Activated CD4-positive, alpha-beta T cell treated with anti-CD3 and anti-CD28 coated beads, Interleukin-2, amount 50 U/mL, for 16 hours (primary cell): ENCODE results near the gene AMPD2.
"Not testable (repeated sequence)": the region's sequence is repeated elsewhere in the genome, so short reads cannot be mapped to it uniquely, and the experiment has no call there.

ENCODE experiments used
- DNase-seq: peaks from one replicate; pipeline ENCODE4 v3.0.0-alpha.2; 2020

The AMPD2 gene

DNA sequence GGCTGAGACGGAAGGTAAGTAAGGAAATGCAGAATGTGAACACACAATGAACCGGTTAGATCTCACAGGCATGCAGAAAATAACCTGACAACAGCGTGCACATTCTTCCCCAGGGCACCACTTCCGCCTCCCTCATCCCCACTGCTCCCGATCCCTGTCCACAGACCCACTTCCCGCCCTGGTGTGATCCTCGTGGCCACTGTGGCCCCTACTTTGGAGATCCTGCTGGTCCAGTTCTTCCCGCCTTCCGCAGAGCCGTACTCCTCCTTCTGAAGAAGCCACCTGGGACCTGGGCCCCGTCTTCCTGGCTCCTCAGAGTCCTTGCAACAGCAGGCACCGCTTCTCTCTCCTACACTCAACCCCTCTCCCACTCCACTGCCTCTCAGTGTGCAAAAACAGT lies 34.9 kb downstream of the AMPD2 start:
- no peak for DNase-seq

DNA sequence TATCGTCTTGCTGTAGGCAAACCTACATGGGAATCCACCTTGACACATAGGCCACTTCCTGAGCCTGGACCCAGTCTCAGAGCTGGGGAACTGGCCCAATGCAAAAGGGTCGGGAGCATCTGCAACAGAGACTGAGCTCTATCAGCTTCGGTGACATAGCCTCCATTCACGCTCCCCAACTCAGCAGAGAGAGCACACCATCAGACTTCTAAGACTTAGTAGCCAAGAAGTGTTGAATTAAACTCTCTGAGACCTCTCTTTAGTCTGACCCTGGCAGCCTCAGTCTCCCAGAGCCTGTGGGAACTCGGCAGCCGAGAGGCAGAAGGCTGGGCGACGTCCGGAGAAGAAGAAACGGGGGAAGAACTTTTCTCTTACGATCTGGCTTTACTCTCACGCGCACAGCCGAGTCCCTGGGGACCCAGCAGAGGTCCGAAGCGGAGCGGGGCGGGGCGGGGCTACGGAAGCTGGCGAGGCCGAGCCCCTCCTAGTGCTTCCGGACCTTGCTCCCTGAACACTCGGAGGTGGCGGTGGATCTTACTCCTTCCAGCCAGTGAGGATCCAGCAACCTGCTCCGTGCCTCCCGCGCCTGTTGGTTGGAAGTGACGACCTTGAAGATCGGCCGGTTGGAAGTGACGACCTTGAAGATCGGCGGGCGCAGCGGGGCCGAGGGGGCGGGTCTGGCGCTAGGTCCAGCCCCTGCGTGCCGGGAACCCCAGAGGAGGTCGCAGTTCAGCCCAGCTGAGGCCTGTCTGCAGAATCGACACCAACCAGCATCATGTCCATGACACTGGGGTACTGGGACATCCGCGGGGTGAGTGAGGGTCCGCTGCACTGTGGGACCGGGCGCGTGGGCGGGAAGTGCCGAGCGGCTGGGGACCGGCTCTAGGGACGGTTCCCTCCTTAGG lies 36.2 kb downstream of the AMPD2 start, which contains the start of gene GSTM4:
Gene GSTM4 (plus strand): TSS at position 485 of the 905 bp plus-strand sequence. CDS start 291 bp downstream, at position 776.
- DNase-seq, result peak; percentile 67

DNA sequence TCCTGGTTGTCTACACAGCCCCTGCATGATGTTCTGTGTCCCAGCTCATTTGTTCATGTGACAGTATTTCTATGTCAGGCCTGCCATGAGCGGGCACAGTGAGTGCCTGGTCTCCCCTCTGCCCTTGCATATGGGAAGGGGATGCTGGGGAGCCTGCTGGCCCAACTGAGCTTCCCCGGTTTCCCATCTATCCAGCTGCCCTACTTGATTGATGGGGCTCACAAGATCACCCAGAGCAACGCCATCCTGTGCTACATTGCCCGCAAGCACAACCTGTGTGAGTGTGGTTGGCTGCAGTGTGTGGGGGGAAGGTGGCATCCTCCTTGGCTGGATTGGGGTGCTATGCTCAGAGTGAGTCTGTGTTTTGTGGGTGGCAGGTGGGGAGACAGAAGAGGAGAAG lies 37.8 kb downstream of the AMPD2 start:
- no peak for DNase-seq

DNA sequence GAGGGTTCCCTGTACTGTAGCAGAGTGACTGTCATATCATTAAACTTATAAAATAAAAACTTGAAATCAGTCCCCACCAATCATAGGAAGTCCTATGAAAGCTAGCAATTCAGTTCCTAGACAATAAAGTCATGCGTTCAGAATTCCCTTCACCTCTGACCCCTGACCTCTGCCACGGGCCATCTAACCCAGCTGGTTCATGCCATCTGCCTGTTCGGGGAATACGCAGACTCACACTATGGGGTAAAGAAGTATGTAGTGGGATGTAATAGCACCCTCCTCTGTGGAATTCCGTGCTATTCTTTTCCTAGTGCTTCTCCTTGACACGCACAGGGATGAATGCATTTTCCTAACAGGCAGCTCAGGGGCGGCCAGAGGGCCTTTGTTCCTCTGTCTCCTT lies 38.3 kb downstream of the AMPD2 start:
- no peak for DNase-seq

DNA sequence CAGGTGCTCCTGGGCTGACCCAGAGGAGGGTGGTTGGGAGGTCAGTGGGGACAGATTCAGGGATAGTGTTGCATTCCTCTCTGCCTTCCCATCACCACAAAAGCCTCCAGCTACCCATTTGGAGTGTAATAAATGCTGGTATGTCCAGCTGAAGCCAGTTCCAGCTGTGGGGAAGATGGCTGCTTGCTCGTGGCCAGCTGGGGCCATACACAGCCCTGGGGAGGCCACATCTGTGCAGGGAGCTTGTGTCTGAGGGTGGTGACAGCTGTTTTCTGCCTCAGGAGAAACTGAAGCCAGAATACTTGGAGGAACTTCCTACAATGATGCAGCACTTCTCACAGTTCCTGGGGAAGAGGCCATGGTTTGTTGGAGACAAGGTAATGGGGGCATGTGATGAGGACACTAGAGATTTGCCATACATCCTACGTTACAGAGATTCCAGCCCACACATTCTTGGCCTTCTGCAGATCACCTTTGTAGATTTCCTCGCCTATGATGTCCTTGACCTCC lies 39.0 kb downstream of the AMPD2 start:
- DNase-seq, result no peak

DNA sequence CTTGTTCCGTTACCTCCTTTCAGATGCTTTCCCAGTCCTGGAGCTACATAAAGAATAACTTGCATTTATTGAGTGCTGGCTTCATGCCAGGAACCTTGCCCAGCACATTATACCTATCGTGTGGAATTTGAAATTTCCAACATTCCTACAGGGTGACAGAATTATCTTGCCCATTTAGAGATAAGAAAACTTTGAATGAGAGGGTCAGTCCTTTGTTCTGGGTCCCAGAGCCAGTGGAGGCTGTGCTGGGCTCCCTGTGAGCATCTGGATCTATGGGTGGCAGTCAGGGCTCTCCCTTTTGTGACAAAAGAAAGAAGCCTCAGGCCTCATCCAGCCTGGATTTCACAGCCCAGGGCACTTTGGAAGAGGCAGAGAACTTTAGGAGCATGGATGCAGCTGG lies 39.5 kb downstream of the AMPD2 start:
- DNase-seq, result no peak

DNA sequence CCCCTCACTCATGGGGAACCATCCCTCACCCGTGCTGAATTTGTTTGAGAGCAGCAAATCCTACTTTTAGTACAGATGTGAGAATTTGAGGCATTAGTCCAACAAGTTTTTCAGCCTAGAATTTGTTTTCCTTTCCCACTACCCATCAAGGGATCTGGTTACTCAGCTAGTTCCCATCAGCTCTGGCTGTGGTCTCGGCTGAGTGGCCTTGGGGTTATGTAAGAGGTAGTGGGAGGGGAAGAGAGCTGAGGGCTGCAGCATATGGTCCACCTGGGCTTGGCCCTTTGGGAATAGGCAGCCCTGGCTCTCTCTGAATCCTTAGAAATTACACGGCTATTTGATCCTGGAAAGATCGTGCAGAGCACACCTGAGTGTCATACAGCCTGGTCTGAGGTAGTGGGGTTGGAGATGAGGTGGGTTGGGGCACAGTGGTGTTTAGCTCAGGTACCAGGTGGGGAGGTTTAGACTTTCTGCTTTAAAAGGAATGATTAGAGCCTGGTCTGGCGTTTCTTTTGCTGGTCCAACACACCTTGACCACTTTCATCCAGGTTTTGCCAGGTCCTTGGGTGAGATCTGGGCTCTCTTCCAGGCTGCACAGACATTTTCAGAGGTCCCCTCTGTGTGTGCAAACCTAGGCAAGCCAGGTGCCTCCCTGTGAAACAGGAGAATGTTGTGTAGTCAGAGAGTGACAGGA lies 40.5 kb downstream of the AMPD2 start:
- DNase-seq, result no peak

DNA sequence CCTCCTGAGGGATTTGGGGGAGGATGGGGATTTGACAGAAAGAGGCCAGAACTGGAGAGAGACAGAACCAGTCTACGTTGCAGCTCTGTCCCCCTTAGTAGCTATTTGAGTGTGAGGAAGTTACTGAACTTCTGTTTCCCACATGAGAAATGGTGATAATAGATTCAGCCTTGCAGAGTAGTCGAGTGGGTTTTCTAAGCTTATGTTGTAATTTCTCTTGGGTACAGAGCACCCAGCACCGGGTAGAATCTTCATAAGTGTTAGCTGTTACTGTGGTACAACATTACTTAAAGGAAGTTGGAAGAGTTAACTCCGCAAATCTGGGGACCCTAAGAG lies 41.0 kb downstream of the AMPD2 start:
- not testable (repeated sequence) for DNase-seq

DNA sequence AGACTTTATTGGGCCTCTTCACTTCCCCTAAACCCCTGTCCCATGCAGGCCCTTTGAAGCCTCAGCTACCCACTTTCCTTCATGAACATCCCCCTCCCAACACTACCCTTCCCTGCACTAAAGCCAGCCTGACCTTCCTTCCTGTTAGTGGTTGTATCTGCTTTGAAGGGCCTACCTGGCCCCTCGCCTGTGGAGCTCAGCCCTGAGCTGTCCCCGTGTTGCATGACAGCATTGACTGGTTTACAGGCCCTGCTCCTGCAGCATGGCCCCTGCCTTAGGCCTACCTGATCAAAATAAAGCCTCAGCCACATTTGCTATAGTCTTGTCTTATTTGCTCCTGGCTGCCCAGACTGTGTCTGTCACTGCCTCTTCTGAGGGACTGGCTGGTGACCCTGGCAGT lies 41.8 kb downstream of the AMPD2 start:
- no peak for DNase-seq

DNA sequence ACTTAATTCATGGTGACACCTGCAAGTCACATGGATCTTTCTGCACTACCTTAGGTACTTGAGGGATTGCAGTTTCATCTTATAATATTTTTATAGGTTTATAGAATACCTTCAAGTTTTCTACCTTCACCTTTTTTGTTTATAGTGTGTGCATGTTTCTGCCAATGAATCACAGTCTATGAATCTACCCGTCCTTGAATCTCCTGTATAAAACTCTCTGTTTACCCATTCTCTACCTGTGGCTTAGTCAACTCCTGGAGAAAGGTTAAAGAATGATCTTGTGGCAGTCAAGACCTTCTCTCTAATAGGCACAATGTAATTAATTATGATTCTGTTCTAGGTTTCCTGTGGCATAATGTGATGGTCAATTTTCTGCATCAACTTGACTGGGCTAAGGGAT lies 45.0 kb downstream of the AMPD2 start:
- DNase-seq, result no peak

DNA sequence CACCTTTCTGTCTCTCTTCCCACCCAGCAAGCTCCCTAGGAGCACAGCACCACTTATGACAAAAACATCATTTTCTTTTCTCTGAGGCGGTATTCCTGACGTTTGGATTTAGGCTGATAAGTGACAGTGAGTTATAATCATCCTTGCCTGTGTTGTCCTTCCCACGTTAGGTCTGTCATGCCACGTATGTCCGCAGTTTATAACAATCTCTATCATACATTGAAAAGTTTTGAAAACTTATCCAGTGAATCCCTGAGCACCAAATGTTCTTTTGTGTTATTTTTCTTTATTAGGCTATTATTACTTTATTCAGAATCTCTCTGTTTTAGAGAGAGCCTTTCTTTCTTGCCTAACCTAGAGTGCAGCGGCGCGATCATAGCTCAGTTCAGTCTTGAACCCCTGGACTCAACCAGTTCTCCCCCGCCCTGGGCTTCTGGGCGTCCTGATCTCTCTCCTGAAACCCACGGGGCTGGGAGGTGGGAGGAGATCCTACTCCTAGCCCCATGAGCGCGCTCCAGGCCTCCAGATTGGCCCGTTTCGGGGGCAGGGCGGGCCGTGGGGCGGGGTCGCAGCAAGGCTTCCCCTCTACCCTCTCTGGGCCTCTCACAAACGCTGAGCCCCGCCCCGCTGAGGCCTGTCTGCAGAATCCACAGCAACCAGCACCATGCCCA lies 48.0 kb downstream of the AMPD2 start, which contains the start of gene GSTM2:
Gene GSTM2 (plus strand): TSS at position 606 of the 671 bp plus-strand sequence. CDS start 59 bp downstream, at position 665.
- DNase-seq, result peak; percentile 81

DNA sequence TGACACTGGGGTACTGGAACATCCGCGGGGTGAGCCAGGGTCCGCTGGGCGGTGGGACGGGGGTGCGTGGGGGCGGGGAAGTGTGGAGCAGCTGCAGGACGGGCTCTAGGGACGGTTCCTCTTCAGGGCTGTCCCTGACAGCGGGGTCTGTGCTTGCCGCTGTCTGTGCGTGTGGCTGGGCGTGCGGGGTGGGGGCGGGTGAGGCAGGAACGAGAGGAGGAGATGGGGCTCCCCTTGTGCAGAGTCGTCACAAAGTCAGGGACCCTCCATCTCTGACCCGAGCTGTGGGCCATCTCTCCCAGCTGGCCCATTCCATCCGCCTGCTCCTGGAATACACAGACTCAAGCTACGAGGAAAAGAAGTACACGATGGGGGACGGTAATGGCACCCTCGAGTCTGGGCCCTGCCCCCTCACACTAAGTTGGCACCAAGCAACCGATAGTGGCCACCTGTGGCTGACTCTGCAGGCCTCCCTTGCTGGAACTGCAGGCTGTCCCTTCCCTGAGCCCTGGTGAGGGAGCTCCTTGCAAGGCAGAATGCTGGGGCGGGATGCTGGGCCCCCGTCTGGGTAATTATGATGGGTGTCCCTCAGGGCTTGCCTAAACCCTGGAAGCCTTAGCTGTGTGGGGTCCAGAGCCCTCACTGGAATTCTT lies 48.6 kb downstream of the AMPD2 start:
- DNase-seq, result no peak

DNA sequence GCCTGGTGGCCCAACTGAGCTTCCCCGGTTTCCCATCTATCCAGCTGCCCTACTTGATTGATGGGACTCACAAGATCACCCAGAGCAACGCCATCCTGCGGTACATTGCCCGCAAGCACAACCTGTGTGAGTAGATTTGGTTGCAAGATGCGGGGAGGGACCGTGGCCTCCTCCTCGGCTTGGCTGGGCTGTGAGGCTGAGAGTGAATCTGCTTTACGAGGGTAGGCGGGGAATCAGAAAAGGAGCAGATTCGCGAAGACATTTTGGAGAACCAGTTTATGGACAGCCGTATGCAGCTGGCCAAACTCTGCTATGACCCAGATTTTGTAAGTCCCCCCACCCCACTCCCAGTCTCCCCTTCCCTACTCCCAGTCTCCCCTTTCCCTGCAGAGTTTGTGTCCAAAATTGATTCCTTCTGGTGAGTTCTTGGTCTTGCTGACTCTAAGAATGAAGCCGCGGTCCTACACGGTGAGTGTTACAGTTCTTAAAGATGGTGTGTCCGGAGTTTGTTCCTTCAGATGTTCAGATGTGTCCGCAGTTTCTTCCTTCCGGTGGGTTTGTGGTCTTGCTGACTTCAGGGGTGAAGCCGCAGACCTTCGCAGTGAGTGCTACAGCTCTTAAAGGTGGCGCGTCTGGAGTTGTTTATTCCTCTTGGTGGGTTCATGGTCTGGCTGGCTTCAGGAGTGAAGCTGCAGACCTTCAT lies 49.8 kb downstream of the AMPD2 start:
- DNase-seq, result no peak

DNA sequence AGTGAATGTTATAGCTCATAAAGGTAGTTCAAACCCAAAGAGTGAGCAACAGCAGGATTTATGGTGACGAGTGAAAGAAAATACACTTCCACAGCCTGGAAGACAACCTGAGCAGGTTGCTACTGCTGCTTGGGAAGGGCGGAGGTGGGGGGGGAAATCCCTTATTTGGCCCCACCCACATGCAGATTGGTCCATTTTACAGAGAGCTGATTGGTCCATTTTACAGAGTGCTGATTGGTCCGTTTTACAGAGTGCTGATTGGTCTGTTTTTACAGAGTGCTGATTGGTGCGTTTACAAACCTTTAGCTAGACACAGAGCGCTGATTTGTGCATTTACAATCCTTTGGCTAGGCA lies 50.3 kb downstream of the AMPD2 start:
- DNase-seq, result not testable (repeated sequence)

DNA sequence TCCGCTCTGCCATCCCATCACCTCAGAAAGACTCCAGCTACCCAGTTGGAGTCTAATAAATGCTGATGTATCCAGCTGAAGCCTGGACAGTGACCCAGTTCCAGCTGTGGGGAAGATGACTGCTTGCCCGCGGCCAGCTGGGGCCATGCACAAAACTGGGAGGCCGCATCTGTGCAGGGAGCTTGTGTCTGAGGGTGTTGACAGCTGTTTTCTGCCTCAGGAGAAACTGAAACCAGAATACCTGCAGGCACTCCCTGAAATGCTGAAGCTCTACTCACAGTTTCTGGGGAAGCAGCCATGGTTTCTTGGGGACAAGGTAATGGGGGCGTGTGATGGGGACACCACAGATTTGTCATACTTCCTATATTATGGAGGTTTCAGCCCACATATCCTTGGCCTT lies 51.4 kb downstream of the AMPD2 start:
- no peak for DNase-seq

DNA sequence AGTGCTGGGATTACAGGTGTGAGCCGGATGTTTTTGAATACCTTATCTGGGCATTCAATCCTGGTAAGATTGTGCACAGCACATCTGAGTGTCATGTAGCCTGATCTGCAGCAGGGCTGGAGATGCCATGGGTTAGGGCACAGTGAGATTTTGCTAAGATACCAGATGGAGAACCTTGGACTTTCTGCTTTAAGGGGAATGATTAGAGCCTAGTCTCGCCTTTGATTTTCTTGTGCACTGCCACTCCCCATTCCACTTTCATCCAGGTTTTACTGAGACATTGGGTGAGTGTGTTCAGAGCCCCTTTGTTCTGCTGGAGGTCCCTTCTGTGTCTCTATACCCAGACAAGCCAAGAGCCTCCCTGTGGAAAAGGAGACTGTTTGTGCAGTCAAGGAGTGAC lies 54.2 kb downstream of the AMPD2 start:
- not testable (repeated sequence) for DNase-seq

DNA sequence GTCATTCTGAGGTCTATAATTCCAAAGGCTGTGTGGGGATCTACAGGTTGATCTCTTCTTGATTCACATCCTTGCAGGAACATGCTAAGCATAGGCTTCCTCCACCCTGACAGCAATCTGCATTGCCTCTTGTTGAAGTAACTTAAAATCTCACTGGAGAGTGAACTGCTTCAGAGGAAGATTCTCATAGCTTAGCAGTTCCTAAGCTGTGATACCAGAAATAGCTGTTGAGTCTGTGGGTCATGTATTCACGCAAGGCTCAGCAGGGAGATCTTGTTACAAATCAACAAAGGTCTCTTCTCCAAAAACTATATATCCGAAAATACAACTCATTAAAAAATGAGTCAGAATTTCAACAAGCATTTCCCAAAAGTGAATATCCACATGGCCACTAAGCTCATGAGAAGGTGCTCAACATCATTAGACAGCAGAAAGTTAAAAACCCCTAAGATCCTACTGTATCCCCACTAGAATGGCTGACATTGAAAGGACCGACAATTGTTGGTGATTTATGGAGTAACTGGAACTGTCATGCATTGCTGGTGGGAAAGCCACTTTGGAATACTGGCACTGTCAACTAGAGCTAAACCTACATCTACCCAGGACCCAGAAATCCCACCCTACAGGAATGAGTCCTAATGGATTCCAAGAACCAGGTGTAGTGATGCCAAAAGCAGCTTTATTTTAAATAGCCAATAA lies 57.2 kb downstream of the AMPD2 start:
- DNase-seq, result not testable (repeated sequence)

DNA sequence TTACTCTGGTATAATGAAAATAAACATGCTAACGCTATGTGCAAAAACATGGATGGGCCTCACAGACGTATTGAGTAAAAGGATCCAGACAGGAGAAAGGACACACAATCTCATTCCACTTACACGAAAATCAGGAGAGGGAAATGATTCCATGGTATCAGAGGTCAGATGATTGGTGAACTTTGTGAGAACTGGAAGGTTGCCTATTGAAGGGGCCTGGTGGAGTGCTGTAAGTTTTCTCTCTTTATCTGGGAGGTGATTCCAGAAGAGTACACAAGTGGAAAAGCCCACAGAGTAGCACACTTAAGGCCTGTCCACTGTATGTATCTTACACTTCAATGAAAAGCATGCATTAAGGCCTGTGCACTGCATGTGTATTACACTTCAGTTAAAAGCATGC lies 57.8 kb downstream of the AMPD2 start:
- DNase-seq, result no peak

DNA sequence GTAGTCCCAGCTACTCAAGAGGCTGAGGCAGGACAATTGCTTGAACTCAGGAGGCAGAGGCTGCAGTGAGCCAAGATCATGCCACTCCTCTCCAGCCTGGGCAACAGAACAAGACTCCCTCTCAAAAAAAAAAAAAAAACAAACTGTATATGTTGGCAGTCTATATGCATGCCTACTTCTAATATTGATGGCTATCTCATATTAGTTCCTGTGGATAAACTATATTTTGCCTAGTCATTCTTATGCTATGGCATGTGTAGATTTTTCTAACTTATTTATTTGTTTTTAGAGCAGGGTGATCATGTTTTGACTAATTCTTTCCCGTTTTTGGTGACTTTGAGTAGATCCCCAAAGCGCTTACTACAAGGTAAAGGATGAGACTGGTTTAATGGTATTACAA lies 59.0 kb downstream of the AMPD2 start:
- DNase-seq, result not testable (repeated sequence)
